ENCODE measurements around the gene ARFGAP2.

The ARFGAP2 gene

DNA sequence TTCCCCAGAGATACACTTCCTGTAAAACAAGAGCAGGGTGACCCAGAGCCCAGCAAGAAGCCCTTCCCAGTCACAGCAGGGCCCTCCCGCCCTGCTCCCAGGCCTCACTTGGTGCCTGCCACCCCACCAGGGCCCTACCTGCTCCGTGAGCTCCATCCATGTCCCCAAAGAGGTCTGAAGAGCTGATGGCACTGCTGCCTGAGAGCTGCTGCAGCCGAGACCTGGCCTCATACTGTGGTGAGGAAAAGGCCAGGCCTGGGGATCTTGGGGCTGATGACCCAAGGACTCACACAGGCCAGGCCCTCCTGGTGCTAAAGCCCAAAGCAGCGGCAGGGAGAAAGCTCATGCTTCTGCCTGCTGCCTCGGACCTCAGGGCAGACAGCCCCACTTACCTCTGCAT, 10.3 kb downstream of the ARFGAP2 start:
- DNase-seq: no peak

GRCh38 chr11:47165253-47165840, 11.3 kb downstream of the ARFGAP2 start:
- no peak for DNase-seq

DNA sequence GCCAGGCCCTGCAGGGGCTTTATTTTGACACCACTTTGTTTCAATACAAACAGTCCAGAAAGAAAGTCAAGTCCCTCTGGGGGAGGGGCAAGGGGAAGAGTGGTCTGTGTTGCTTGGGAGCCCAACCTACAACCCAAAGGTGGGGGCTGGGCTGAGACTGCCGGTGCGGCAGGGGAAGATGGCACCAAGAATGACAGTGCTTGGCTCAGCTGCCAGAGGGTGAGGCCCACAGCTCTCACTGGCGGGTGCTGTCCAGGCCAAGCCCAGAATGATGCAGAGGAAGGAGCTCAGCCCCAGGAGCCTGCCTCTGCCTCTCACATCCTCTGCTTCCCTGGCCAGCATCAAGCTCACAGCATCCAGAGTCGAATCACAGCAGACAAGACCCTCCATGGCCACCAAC, 12.4 kb downstream of the ARFGAP2 start:
- no peak for DNase-seq

- no peak for DNase-seq
These were observed 12.8 kb downstream of the ARFGAP2 start for GRCh38 chr11:47163898-47164297.

DNA sequence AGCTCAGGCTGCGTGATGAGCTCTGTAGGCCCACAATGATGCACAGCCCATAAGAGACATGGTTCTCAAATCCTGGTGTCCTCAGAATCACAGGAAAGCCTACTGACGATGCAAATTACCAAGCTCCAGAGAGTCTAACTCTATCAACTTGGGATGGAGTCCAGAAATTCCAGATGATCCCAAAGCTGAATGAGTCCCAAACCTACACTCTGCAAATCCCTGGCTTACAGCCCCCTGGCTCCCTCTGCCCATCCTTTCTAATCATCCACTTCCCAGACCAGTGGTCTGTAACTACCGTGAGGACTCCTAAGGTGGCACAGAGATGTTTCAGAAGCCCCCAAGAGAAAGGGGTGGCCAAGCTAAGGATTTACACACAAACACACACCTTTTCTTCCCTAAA, 13.5 kb downstream of the ARFGAP2 start:
- DNase-seq: no peak

- DNase-seq: no peak
These were observed 14.3 kb downstream of the ARFGAP2 start for GRCh38 chr11:47162426-47162825.

DNA sequence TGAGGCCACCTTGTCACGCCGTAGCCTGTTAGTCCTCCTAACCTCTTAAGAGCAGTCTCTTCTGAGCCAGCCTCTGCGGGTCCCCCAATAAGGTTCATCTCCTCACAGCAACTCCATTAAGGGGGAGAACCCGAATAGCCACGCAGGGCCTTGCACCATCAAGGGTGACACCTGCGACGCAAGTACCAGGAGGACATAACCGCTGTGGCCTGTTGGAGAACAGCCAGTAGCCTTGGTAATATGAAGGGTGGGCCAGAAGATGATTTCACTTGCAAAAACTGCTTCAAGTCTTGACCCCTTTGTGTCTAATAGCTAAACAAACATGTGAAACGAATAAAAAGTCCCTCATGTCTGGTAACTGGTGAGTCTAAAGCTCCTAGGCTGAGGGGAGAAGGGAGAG, 14.8 kb downstream of the ARFGAP2 start:
- no peak for DNase-seq

DNA sequence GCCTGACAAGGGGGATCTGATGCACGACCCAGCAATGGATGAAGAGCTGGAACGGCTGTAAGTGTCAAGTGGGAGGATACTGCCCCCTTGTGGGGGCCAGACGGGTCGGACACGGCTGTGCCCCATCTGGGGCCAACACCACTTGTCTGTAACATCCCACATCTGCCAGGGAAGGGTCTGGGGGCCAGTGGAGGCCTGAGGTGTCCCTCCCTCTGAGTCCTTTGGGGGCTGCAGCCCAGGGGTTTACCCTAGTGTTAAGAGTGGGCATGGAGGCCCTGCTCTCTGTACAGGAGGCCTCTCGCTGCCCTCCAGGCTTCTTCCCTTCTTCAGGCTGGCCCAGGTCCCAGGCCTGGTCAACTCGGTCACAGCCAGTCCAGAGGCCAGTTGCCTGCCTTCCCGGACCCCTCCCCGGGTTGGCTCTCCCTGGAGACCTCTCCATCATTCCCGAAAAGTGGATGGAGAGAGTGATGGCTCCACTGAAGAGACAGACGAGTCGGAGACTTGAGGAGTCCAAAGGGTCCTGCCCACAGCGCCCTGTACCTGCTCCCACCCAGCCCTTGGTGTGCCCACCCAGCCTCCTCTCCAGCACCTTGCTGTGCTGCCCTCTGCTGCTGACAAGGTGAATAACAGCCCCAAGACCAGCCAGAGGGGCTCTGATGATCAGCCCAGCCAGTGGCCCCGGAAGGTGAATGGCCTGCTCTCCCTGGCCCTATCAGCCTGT, 15.4 kb downstream of the ARFGAP2 start:
- DNase-seq: peak; percentile 78

GRCh38 chr11:47160753-47161133, 15.9 kb downstream of the ARFGAP2 start:
- no peak for DNase-seq

- no peak for DNase-seq
These were observed 18.4 kb downstream of the ARFGAP2 start for GRCh38 chr11:47158242-47158641.

GRCh38 chr11:47157805-47158204, 18.9 kb downstream of the ARFGAP2 start:
- DNase-seq: no peak

- no peak for DNase-seq
These were observed 19.7 kb downstream of the ARFGAP2 start for GRCh38 chr11:47156951-47157350.

- DNase-seq: no peak
These were observed 20.3 kb downstream of the ARFGAP2 start for GRCh38 chr11:47156333-47156732.

DNA sequence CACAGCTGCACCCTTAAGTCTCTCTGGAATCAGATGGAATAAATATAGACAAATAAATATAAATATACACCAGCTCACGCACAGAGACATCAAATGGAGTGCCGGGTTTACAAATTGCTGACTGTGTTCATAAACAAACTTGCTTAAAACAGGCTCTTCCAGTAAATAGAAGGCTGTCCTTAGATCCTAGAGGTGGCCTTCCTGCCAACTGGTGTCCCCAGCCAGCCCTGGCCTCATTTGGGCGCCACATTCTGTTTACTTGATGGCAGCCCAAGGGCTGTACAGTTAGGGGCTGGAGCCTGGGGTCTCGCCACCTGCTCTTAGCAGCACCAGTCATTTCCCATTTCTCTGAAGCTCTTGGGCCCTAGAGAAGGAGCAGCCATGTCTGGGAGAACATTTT, 20.8 kb downstream of the ARFGAP2 start:
- no peak for DNase-seq

DNA sequence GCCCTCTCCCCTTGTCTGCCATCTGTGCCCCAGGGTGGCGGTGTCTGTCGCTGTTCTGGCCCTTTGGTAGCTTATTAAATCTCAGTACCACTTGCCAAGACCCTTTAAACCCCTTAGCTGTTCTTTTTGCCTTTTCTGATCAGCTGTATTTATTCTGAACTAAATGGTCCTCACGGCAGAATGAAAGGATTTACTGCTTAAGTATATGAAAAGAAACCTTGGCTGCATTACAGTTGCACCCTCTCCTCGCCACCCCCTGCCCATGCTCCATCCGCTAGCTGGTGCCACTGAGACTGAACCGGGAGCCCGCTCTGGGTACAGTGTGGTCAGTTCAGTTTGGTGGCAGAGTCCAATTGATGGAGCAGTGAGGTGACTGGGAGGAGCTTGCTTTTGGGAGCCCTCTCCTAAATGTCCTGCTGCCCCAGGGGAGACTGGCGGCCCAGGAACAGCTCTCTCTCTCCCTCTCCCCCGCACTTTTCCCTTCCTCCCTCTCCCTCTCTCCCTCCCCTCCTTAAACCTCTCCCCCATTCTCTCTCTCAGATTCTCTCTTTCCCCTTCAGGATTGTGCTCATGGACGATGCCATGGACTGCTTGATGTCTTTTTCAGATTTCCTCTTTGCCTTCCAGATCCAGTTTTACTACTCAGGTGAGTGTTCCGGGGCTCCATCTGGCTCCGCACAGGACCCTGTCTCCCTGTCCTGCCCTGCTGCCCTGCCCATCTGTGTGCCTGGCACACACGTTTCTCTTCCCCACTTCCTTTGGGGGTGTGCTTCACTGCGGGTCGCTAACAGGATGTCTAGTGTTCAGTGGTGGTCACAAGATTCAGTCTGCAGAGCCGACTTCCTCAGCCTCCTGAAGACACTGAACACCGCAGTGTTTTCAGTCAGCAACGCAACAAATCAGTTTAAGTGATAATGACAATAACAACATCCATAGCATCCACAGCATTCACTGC, 21.8 kb downstream of the ARFGAP2 start:
- no peak for DNase-seq

DNA sequence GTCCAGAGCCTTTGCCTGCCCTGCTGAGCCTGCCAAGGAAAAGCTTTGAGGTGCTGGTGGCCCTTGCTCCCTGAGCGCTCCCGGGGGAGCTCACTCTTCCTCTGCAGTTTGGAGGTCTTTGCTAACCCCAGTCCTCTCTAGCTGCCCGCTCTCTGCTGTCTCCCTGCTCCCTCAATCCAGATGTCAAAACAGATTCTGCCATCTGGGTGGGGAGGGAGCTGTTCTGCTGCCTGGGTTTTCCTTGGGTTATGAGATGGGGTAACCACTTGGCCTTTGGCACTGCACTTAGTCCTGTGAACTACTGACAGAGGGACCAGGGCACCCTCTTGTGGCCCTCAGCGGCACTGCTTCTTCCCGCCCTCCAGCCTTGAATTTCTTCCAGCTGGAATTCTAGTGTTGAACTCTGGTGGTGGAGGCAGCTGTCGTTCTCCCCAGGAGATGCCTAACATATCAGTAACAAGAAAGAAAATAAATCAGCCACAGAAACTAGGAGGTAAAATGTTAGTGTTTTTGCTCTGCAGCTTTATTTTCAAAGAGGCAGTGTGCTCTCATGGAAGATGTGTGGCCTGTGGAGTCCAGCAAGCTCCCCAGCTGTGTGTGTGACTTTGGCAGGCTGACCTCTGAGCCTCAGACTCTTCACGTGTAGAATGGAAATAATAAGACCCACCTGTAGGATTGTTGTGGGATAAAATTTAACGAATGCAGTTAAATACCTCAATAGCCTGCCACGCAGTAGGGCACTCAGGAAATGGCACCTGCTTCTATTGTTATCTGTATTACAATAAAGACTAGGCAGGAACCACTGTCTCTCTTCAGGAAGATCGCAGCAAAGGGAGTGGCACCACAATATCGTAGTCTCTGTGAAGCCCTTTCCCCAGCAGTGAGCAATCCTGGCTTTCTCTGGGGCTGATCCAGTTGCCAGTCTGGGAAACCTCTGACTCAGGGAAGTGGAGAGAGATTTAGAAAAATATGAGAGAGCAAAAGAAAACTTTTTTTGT, 23.4 kb downstream of the ARFGAP2 start:
- peak; percentile 71 for DNase-seq

GRCh38 chr11:47152126-47152952, 24.3 kb downstream of the ARFGAP2 start:
- no peak for DNase-seq

DNA sequence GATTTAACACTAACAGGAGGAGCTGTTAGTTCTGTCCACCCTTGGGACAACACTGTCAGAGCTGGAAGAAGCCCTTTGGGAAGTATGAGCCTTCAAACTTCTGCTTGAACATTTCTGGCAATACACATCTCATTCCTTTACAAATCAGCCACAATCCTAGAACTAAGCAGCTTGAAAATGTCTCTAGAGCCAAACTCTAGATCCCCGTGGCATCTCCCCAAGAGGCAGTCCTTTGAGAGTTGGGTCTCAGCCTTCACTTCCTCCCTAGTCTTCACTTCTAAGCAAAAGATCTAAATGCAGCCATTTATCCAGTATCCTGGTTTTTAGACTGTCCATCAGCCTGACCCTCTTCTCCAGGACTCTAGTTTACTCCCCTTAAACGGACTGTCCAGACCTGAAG, 26.9 kb downstream of the ARFGAP2 start:
- no peak for DNase-seq

GRCh38 chr11:47148903-47149531, 27.7 kb downstream of the ARFGAP2 start:
- DNase-seq: no peak

- DNase-seq: no peak
These were observed 28.4 kb downstream of the ARFGAP2 start for GRCh38 chr11:47148270-47148669.

DNA sequence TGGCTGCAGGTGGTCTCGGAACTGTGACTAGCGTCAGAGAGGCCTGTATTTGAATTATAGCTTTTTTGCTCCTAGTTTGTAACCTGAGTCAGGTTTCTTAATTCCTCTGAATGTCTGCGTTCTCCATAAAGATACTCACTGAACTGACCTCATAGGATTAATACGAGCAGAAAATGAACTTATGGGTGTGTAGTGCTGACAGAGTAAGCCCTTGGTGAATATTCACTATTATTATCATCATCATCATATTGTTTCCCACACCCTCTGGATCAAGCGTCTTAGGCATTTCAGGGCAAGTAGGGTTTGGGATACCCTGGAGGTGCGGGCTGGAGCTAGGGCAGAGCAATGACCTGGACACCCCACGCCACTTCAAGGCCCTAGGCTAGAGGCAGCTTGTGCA, 29.0 kb downstream of the ARFGAP2 start:
- no peak for DNase-seq
